SK-N-SH (cell line): ENCODE results near the gene C1QTNF8. TPM values are rescaled to one million over a fixed set of nuclear protein-coding genes. Genes with fewer than 3 reads are reported as not detected.

Experiments used
- CTCF ChIA-PET: fragments of 300-600, 350-600 bp; formaldehyde crosslinking; extraction: SDS; loops from one replicate; lab custom pipeline; 2021; lab: Yijun Ruan, JAX
- POLR2A ChIA-PET: fragments of 350-600 bp; sonication (Branson Sonifier 250); formaldehyde crosslinking; extraction: SDS; loops from one replicate; lab custom pipeline; 2020; ENCODE audit warnings: antibody characterized with exemption, inconsistent platforms; lab: Yijun Ruan, JAX
- DNase-seq: peaks from one replicate; pipeline ENCODE4 v3.0.0; 2012
- H2AFZ ChIP-seq: fragments of 200-600 bp; sonication (generic); 2 replicates; pipeline ENCODE4 v1.8.1; 2016; ENCODE audit warnings: antibody characterized with exemption, mild to moderate bottlenecking, low read depth
- H3F3A ChIP-seq: fragments of 200-600 bp; sonication (generic); replicated peaks from 2 replicates; pipeline ENCODE3; 2016; ENCODE audit warnings: antibody characterized with exemption, mild to moderate bottlenecking; ENCODE audit not compliant: insufficient read depth
- H3K27ac ChIP-seq, 2 experiments: fragments of 200-500 bp in 1 of 2; fragments of 200-600 bp in 1 of 2; sonication (Bioruptor generic) in 1 of 2; sonication (generic), shearing (Covaris generic) in 1 of 2; 2 replicates each; pipeline versions ENCODE4 v1.5.1 to v1.6.1; 2014 to 2016; ENCODE audit warnings: low read depth in 2 of 2, inconsistent platforms in 1 of 2, low read length in 1 of 2, mild to moderate bottlenecking in 1 of 2, mixed read lengths in 1 of 2
- H3K27me3 ChIP-seq: fragments of 200-600 bp; sonication (generic), shearing (Covaris generic); 2 replicates; pipeline ENCODE4 v1.6.1; 2016; ENCODE audit warnings: mixed run types; ENCODE audit not compliant: insufficient read depth
- H3K36me3 ChIP-seq, 2 experiments: fragments of 200-500 bp in 1 of 2; fragments of 200-600 bp in 1 of 2; sonication (Bioruptor generic) in 1 of 2; sonication (generic) in 1 of 2; replicated peaks in 1 of 2; 2 replicates each; pipeline versions ENCODE3 to v1.5.1; 2014 to 2016; ENCODE audit warnings: low read length in 1 of 2, mild to moderate bottlenecking in 1 of 2; ENCODE audit not compliant: insufficient read depth in 2 of 2, control insufficient read depth in 1 of 2
- H3K4me1 ChIP-seq, 2 experiments: fragments of 200-500 bp in 1 of 2; fragments of 200-600 bp in 1 of 2; sonication (Bioruptor generic) in 1 of 2; sonication (generic), shearing (Covaris generic) in 1 of 2; 2 replicates each; pipeline versions ENCODE4 v1.5.1 to v1.6.1; 2014 to 2016; ENCODE audit warnings: low read depth in 1 of 2, low read length in 1 of 2, mixed run types in 1 of 2; ENCODE audit not compliant: insufficient read depth in 2 of 2, control insufficient read depth in 1 of 2
- H3K4me2 ChIP-seq: fragments of 200-600 bp; sonication (generic), shearing (Covaris generic); 2 replicates; pipeline ENCODE4 v1.6.1; 2017; ENCODE audit warnings: mixed run types
- H3K4me3 ChIP-seq, 2 experiments: fragments of 200-500 bp in 1 of 2; fragments of 200-600 bp in 1 of 2; sonication (Bioruptor generic) in 1 of 2; sonication (generic), shearing (Covaris generic) in 1 of 2; 2 replicates each; pipeline versions ENCODE4 v1.5.1 to v1.8.1; 2014 to 2016; ENCODE audit warnings: low read depth in 2 of 2, inconsistent platforms in 1 of 2, low read length in 1 of 2, mild to moderate bottlenecking in 1 of 2, mixed read lengths in 1 of 2, moderate library complexity in 1 of 2
- H3K79me2 ChIP-seq: fragments of 200-600 bp; sonication (generic); 2 replicates; pipeline ENCODE4 v1.8.1; 2017; ENCODE audit warnings: mild to moderate bottlenecking; ENCODE audit not compliant: insufficient read depth
- H3K9ac ChIP-seq: fragments of 200-600 bp; sonication (generic); 2 replicates; pipeline ENCODE4 v1.6.1; 2017; ENCODE audit warnings: mixed run types
- H3K9me2 ChIP-seq: fragments of 200-600 bp; sonication (generic); 2 replicates; pipeline ENCODE4 v1.6.1; 2017; ENCODE audit warnings: mixed run types
- H3K9me3 ChIP-seq: fragments of 200-600 bp; sonication (generic); 2 replicates; pipeline ENCODE4 v1.6.1; 2017; ENCODE audit warnings: mixed run types, mild to moderate bottlenecking, moderate library complexity
- H4K20me1 ChIP-seq: fragments of 200-600 bp; sonication (generic); 2 replicates; pipeline ENCODE4 v1.6.1; 2017; ENCODE audit warnings: mild to moderate bottlenecking, mixed run types; ENCODE audit not compliant: insufficient read depth
- FOSL2 ChIP-seq: IDR thresholded peaks from 2 replicates; pipeline ENCODE4 v1.4.0; 2012; ENCODE audit warnings: low read depth, mild to moderate bottlenecking, moderate library complexity, borderline replicate concordance
- FOXJ3 ChIP-seq: sonication (generic); formaldehyde crosslinking; IDR thresholded peaks from 2 replicates; pipeline ENCODE4 v1.5.1; 2020; ENCODE audit warnings: mild to moderate bottlenecking, missing genetic modification reagents
- GATA2 ChIP-seq: sonication (generic); formaldehyde crosslinking; IDR thresholded peaks from 2 replicates; pipeline ENCODE4 v1.5.0; 2020; ENCODE audit warnings: mild to moderate bottlenecking, missing genetic modification reagents
- JUND ChIP-seq: IDR thresholded peaks from 2 replicates; pipeline ENCODE4 v1.4.0; 2012
- POLR2AphosphoS5 ChIP-seq: IDR thresholded peaks from 2 replicates; pipeline ENCODE4 v1.6.1; 2012; ENCODE audit warnings: low read depth, low read length
- RAD21 ChIP-seq: IDR thresholded peaks from 2 replicates; pipeline ENCODE4 v1.6.1; 2012; ENCODE audit warnings: mild to moderate bottlenecking, low read length
- REST ChIP-seq: IDR thresholded peaks from 2 replicates; pipeline ENCODE4 v1.6.1; 2012; ENCODE audit warnings: mild to moderate bottlenecking, low read depth, low read length, moderate library complexity
- RFX5 ChIP-seq: IDR thresholded peaks from 2 replicates; pipeline ENCODE4 v1.6.1; 2012; ENCODE audit warnings: mild to moderate bottlenecking, improper control_type of control experiment, low read length
- RXRA ChIP-seq: IDR thresholded peaks from 2 replicates; pipeline ENCODE4 v1.4.0; 2012; ENCODE audit warnings: low read depth, mild to moderate bottlenecking, borderline replicate concordance
- SMC3 ChIP-seq: IDR thresholded peaks from 2 replicates; pipeline ENCODE4 v1.6.1; 2012; ENCODE audit warnings: low read depth, low read length, improper control_type of control experiment
- TAF1 ChIP-seq: IDR thresholded peaks from 2 replicates; pipeline ENCODE4 v1.6.1; 2012; ENCODE audit warnings: low read depth, mild to moderate bottlenecking, low read length, moderate library complexity, borderline replicate concordance
- TCF12 ChIP-seq: IDR thresholded peaks from 2 replicates; pipeline ENCODE4 v1.4.0; 2012
- TEAD4 ChIP-seq: IDR thresholded peaks from 2 replicates; pipeline ENCODE4 v1.4.0; 2012; ENCODE audit warnings: mild to moderate bottlenecking, borderline replicate concordance; ENCODE audit not compliant: insufficient read depth
- WGBS: methylation state at CpG from one replicate; pipeline ENCODE4 v1.1.6; 2017; ENCODE audit warnings: low lambda C conversion rate; 5-methylcytosine and 5-hydroxymethylcytosine counted together
- polyA plus RNA-seq, 3 experiments: library from polyadenylated mRNA; depleted of rRNA; stranded (reverse); fragments of >200 nt; gene quantifications; 2 replicates each; pipeline ENCODE4 v1.2.3, GENCODE V29; 2012
- TF ChIP-seq, protein P1 (sequence below): fragments of 200-600 bp; sonication (generic); IDR thresholded peaks from 2 replicates; pipeline ENCODE4 v1.6.1; 2017; ENCODE audit warnings: antibody characterized with exemption, mild to moderate bottlenecking, moderate library complexity
- TF ChIP-seq, protein P2 (sequence below): IDR thresholded peaks from 2 replicates; pipeline ENCODE4 v1.4.0; 2012; ENCODE audit warnings: low read depth, borderline replicate concordance

The C1QTNF8 gene
- polyA plus RNA-seq, 1 of the 3 experiments (the other 2 are of a cell fraction) = not detected

DNA sequence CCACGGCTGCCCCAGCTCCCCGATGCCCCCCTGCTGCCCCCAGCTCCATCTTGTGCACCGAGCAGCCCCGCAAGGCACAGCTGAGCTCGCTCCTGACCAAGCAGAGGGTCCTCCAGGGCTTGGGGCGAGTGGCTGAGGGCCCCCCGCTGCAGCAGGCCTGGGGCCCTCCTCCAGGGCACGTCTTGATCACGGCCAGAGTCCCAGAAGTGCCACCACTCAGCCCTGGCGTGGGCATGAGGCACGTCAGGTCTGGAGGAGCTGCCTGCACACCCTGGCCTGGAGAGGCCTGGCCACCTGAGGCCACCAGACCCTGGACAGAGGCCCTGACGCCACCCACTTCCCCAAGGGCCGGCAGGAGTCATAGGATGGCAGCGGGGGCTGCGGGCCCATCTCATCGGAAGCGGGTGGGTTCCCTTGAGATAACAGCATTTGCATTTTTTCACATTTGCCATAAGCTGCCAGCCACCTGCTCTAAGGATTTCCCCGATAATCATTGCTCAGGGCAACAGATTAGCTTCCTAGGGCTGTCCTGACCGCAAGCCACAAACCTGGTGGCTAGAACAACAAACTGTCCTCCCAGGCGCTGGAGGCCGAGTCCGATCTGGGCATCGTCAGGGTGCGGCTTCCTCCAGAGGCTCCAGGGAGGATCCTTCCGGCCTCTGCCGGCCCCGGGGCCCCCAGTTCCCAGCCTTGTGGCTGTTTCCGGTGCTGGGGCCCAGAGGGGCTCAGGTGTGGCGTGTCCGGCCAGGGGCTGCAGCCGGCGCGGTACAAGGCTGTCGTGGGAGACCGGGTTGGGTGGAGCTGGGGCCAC, 23.9 kb upstream of the C1QTNF8 start:
- WGBS = 48% methylated on average over 10 of the region's 35 CpGs
- Histone ChIP-seq H4K20me1 (0 out of 2 replicates have a peak, but pooled peaks cover 2% of the 10 kb centered on the region), H3K36me3 (no peaks in the 10 kb centered on the region), H3K27ac (no peak overlapping the region), H3K4me2 (no peak overlapping the region), H3K9me3 (no peaks in the 10 kb centered on the region), H2AFZ (no peak overlapping the region), H3K9me2 (no peaks in the 10 kb centered on the region), H3K4me1 (no peaks in the 10 kb centered on the region), H3K27me3 (peaks cover 70% of the 10 kb centered on the region), H3F3A (no peaks in the 10 kb centered on the region), H3K79me2 (no peaks in the 10 kb centered on the region), H3K9ac (no peak overlapping the region), H3K4me3 (no peak overlapping the region)
- no peak for TF ChIP-seq RXRA
- no peak for TF ChIP-seq RAD21
- TF ChIP-seq, protein P1, sequence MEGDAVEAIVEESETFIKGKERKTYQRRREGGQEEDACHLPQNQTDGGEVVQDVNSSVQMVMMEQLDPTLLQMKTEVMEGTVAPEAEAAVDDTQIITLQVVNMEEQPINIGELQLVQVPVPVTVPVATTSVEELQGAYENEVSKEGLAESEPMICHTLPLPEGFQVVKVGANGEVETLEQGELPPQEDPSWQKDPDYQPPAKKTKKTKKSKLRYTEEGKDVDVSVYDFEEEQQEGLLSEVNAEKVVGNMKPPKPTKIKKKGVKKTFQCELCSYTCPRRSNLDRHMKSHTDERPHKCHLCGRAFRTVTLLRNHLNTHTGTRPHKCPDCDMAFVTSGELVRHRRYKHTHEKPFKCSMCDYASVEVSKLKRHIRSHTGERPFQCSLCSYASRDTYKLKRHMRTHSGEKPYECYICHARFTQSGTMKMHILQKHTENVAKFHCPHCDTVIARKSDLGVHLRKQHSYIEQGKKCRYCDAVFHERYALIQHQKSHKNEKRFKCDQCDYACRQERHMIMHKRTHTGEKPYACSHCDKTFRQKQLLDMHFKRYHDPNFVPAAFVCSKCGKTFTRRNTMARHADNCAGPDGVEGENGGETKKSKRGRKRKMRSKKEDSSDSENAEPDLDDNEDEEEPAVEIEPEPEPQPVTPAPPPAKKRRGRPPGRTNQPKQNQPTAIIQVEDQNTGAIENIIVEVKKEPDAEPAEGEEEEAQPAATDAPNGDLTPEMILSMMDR = no peak
- TF ChIP-seq, protein P2, sequence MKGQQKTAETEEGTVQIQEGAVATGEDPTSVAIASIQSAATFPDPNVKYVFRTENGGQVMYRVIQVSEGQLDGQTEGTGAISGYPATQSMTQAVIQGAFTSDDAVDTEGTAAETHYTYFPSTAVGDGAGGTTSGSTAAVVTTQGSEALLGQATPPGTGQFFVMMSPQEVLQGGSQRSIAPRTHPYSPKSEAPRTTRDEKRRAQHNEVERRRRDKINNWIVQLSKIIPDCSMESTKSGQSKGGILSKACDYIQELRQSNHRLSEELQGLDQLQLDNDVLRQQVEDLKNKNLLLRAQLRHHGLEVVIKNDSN = no peak
- no peak for TF ChIP-seq TAF1
- no peak for TF ChIP-seq TCF12
- TF ChIP-seq FOSL2 = no peak
- no peak for TF ChIP-seq JUND
- no peak for TF ChIP-seq TEAD4
- no peak for TF ChIP-seq FOXJ3 (CRISPR knock-in tag)
- TF ChIP-seq POLR2AphosphoS5 = no peak
- no peak for TF ChIP-seq REST
- TF ChIP-seq GATA2 (CRISPR knock-in tag) = no peak
- no peak for TF ChIP-seq SMC3
- TF ChIP-seq RFX5 = no peak
- ChIA-PET CTCF (no interaction called here), POLR2A (no interaction called here)
- no peak for DNase-seq
